Tibial nerve (tissue), 4 donors: ENCODE measurements around the gene TNS3. TPM values are rescaled to one million over a fixed set of nuclear protein-coding genes. Genes with fewer than 3 reads are reported as not detected.
"Not testable (repeated sequence)": the region's sequence is repeated elsewhere in the genome, so short reads cannot be mapped to it uniquely, and the experiment has no call there.

ENCODE experiments used
- DNase-seq, 2 donors: peaks; one replicate each; pipeline ENCODE4 v3.0.0-alpha.2; 2019; ENCODE audit warnings: low spot score in 2 of 2
- H3K27ac ChIP-seq, 4 donors: fragments of 200-600 bp; sonication (generic) in 3 of 4; one replicate each; pipeline ENCODE4 v1.5.1; 2017 to 2019; ENCODE audit warnings: mild to moderate bottlenecking in 1 of 4
- H3K27me3 ChIP-seq, 2 donors: fragments of 200-600 bp; sonication (generic) in 1 of 2; one replicate each; pipeline versions ENCODE4 v1.5.1 to v1.6.0; 2017 to 2019
- H3K36me3 ChIP-seq, 3 donors: fragments of 200-600 bp; sonication (generic); one replicate each; pipeline ENCODE4 v1.5.1; 2018 to 2019
- H3K4me1 ChIP-seq, 4 donors: fragments of 200-600 bp; sonication (generic) in 3 of 4; one replicate each; pipeline ENCODE4 v1.5.1; 2017 to 2019
- H3K4me3 ChIP-seq, 4 donors: fragments of 200-600 bp; sonication (generic) in 3 of 4; one replicate each; pipeline ENCODE4 v1.5.1; 2017 to 2019; ENCODE audit warnings: mild to moderate bottlenecking in 1 of 4, moderate library complexity in 1 of 4
- H3K9me3 ChIP-seq, 4 donors: fragments of 200-600 bp; sonication (generic) in 3 of 4; one replicate each; pipeline ENCODE4 v1.5.1; 2017 to 2019
- EP300 ChIP-seq, 2 donors: sonication (generic); formaldehyde crosslinking; IDR thresholded peaks; one replicate each; pipeline ENCODE4 v1.6.1; 2017; ENCODE audit warnings: antibody characterized with exemption in 2 of 2, mild to moderate bottlenecking in 1 of 2
- POLR2A ChIP-seq, 2 donors: fragments of 450-650 bp; IDR thresholded peaks; one replicate each; pipeline ENCODE4 v1.6.1; 2017; ENCODE audit warnings: antibody characterized with exemption in 2 of 2, mild to moderate bottlenecking in 2 of 2, moderate library complexity in 2 of 2
- WGBS, 2 donors: methylation state at CpG; one replicate each; pipeline ENCODE4 v1.1.5; 2018; 5-methylcytosine and 5-hydroxymethylcytosine counted together
- total RNA-seq, 4 donors: library from RNA; depleted of rRNA; stranded (reverse); fragments of >200 nt; gene quantifications; one replicate each; pipeline ENCODE4 v1.1.0, GENCODE V29; 2016
- TF ChIP-seq, protein P1 (sequence below), 5 experiments: fragments of 200-600 bp in 3 of 5; fragments of 450-650 bp in 2 of 5; sonication (generic) in 3 of 5; IDR thresholded peaks; one replicate each; pipeline ENCODE4 v1.5.1; 2016 to 2019; ENCODE audit warnings: antibody characterized with exemption in 5 of 5, mild to moderate bottlenecking in 3 of 5, moderate library complexity in 2 of 5

Gene TNS3
- total RNA-seq, 4 donors from 2014 or later, result 118 to 142 (median 133) TPM

DNA sequence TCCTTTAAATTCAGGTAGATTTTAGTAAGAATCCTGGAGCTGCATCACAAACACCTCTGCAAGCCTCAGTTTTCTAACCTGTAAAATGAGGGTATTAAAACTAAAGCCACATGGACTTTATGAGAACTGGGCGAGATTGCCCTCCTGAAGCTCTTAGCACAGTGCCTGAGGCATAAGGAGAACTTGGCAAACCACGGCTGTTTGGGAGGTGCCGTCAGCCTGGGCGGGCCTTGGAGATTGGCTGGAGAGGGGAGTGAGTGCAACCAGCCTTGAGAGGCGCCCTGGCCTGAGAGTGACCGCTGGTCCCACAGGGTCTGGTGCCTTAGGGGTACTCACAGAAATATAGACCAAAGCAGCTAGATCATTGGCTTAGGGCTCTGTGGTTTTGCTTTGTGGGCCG is 5.4 kb upstream of the TNS3 start:
- TF ChIP-seq, protein P1, sequence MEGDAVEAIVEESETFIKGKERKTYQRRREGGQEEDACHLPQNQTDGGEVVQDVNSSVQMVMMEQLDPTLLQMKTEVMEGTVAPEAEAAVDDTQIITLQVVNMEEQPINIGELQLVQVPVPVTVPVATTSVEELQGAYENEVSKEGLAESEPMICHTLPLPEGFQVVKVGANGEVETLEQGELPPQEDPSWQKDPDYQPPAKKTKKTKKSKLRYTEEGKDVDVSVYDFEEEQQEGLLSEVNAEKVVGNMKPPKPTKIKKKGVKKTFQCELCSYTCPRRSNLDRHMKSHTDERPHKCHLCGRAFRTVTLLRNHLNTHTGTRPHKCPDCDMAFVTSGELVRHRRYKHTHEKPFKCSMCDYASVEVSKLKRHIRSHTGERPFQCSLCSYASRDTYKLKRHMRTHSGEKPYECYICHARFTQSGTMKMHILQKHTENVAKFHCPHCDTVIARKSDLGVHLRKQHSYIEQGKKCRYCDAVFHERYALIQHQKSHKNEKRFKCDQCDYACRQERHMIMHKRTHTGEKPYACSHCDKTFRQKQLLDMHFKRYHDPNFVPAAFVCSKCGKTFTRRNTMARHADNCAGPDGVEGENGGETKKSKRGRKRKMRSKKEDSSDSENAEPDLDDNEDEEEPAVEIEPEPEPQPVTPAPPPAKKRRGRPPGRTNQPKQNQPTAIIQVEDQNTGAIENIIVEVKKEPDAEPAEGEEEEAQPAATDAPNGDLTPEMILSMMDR (IDR thresholded peaks at IDR 0.05), result no peak
- TF ChIP-seq POLR2A (IDR thresholded peaks at IDR 0.05) (no peak), EP300 (IDR thresholded peaks at IDR 0.05) (no peak)
- no peak overlapping the region for H3K4me3 ChIP-seq
- 67 to 73% methylated on average over 7 of the region's 7 CpGs for WGBS, 2 donors

DNA sequence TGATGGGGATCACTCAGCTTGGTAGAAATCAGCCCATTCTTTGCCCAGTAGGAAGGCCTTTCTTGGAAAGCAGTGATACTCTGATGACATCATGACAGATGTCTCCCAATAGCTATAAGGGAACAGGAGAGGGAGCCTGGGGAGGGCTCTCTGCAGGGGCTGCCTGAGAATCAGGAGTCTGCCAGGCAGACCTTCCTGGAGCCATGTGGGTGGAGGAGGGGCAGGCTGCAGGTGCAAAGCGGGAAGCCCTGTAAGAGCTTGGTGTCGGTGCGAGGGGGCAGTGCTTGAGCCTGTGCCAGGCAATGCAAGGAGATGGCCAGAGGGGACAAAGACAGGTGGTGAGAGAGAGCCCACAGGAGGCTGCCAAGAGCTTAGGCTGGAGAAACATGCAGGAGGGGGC is 5.0 kb upstream of the TNS3 start:
- no peaks in the 10 kb centered on the region for H3K27me3 ChIP-seq

More for the DNA sequence above, 5.4 kb upstream of the TNS3 start:
- no peaks in the 10 kb centered on the region for H3K9me3 ChIP-seq
- no peaks in the 10 kb centered on the region for H3K36me3 ChIP-seq
- H3K27me3 ChIP-seq, result no peaks in the 10 kb centered on the region
- peaks cover 0 to 51% (median 19%) of the 10 kb centered on the region in 4 donors for H3K4me1 ChIP-seq
- no peak overlapping the region for H3K27ac ChIP-seq
- no peak for DNase-seq

DNA sequence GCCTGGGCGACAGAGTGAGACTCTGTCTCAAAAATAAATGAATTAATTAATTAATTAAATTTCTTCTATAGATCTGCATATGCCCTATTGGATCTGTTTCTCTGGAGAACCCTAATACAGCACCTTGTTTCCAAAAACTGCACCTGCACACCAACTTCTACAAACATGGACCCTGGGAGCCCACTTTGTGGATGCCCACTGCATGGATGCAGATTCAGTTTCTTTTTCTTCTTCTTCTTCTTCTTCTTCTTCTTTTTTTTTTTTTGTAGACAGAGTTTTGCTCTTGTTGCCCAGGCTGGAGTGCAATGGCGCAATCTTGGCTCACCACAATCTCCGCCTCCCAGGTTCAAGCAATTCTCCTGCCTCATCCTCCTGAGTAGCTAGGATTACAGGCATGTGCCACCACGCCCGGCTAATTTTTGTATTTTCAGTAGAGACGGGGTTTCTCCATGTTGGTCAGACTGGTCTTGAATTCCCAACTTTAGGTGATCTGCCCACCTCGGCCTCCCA is 4.3 kb upstream of the TNS3 start:
- WGBS, 2 donors, result 88 to 89% methylated on average over 7 of the region's 7 CpGs
- not testable (repeated sequence) for DNase-seq

More for the DNA sequence above, 5.0 kb upstream of the TNS3 start:
- Histone ChIP-seq H3K36me3 (no peaks in the 10 kb centered on the region), H3K4me1 (peaks cover 0 to 50% (median 20%) of the 10 kb centered on the region in 4 donors), H3K27ac (no peak overlapping the region), H3K4me3 (no peak overlapping the region), H3K9me3 (no peaks in the 10 kb centered on the region)
- 85 to 86% methylated on average over 3 of the region's 3 CpGs for WGBS, 2 donors
- no peak for DNase-seq
- TF ChIP-seq POLR2A (IDR thresholded peaks at IDR 0.05) (no peak), EP300 (IDR thresholded peaks at IDR 0.05) (no peak)
- TF ChIP-seq, protein P1 (IDR thresholded peaks at IDR 0.05), result no peak

GRCh38 chr7:47584536-47584895 is 2.6 kb upstream of the TNS3 start:
- H3K4me3 ChIP-seq, result no peak overlapping the region
- no peaks in the 10 kb centered on the region for H3K36me3 ChIP-seq
- TF ChIP-seq, protein P1 (IDR thresholded peaks at IDR 0.05), result no peak
- no peak for TF ChIP-seq EP300 (IDR thresholded peaks at IDR 0.05)
- DNase-seq, result no peak
- H3K9me3 ChIP-seq, result no peaks in the 10 kb centered on the region
- peak overlapping the region in 2 of 4 donors; percentile 89 to 91 for H3K27ac ChIP-seq
- H3K4me1 ChIP-seq, result peaks cover 0 to 60% (median 18%) of the 10 kb centered on the region in 4 donors
- no peaks in the 10 kb centered on the region for H3K27me3 ChIP-seq
- 38 to 43% methylated on average over 2 of the region's 2 CpGs for WGBS, 2 donors

More for the DNA sequence above, 4.3 kb upstream of the TNS3 start:
- H3K27ac ChIP-seq, H3K27me3 ChIP-seq, H3K36me3 ChIP-seq, H3K9me3 ChIP-seq, H3K4me3 ChIP-seq: not testable (repeated sequence)
- peaks cover 0 to 43% (median 14%) of the 10 kb centered on the region in 4 donors for H3K4me1 ChIP-seq

DNA sequence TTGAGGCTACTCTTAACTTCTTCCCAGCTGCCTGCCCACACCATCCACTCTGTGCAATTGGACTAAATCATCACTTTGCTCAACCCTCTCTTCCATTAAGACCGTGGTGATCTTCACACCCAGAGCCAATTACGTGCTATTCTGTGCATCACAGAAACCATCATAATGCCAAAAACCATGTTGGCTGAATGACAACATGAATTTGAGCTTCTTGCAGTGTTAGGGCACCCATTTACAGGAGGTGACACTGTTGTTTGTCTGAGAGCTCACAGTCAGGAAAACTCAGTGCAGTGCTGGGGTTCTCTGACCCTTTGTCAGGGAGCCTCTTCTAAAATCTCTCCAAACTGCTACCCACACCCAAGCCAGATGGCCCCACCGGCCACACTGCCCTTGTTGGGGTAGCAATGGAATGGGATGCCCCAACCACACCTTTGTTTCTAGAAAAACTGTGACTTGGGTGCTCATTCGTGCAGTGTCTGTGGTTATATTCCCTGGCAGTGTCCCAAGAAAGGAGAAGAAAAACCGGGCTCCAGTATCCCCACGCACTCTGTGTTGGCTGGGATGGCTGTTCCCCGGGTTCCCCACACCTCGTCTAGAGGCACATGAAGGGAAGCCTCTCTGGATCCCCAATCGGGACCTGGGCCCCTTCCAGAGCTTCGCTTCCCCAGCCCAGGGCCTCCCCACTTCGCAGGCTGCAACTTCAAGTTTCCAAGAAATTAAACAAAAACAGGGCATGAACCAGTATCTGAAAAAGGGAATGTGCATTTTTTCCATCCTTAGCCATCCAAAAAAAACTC is 2.0 kb upstream of the TNS3 start:
- Histone ChIP-seq H3K4me1 (peaks cover 0 to 65% (median 24%) of the 10 kb centered on the region in 4 donors), H3K27ac (peak overlapping the region in 2 of 4 donors; percentile 89 to 91), H3K9me3 (no peaks in the 10 kb centered on the region), H3K4me3 (no peak overlapping the region), H3K36me3 (no peaks in the 10 kb centered on the region), H3K27me3 (no peaks in the 10 kb centered on the region)
- WGBS, 2 donors, result 33 to 40% methylated on average over 10 to 11 of the region's 11 CpGs
- TF ChIP-seq, protein P1 (IDR thresholded peaks at IDR 0.05), result no peak
- TF ChIP-seq POLR2A (IDR thresholded peaks at IDR 0.05), result no peak
- DNase-seq, result no peak
